Body of pancreas (tissue), 4 donors: ENCODE measurements around the gene PARK7.

Experiments used
- POLR2A ChIP-seq, 3 donors: fragments of 450-650 bp; IDR thresholded peaks; one replicate each; pipeline ENCODE4 v1.6.1; 2016; ENCODE audit warnings: antibody characterized with exemption in 3 of 3, mild to moderate bottlenecking in 2 of 3
- TF ChIP-seq, protein P1 (sequence below), 7 experiments: fragments of 450-650 bp in 4 of 7; fragments of 200-600 bp in 3 of 7; sonication (generic) in 3 of 7; IDR thresholded peaks; one replicate each; pipeline ENCODE4 v1.5.1; 2016 to 2019; ENCODE audit warnings: antibody characterized with exemption in 7 of 7

- no peak for TF ChIP-seq POLR2A (IDR thresholded peaks at IDR 0.05)
- TF ChIP-seq, protein P1, sequence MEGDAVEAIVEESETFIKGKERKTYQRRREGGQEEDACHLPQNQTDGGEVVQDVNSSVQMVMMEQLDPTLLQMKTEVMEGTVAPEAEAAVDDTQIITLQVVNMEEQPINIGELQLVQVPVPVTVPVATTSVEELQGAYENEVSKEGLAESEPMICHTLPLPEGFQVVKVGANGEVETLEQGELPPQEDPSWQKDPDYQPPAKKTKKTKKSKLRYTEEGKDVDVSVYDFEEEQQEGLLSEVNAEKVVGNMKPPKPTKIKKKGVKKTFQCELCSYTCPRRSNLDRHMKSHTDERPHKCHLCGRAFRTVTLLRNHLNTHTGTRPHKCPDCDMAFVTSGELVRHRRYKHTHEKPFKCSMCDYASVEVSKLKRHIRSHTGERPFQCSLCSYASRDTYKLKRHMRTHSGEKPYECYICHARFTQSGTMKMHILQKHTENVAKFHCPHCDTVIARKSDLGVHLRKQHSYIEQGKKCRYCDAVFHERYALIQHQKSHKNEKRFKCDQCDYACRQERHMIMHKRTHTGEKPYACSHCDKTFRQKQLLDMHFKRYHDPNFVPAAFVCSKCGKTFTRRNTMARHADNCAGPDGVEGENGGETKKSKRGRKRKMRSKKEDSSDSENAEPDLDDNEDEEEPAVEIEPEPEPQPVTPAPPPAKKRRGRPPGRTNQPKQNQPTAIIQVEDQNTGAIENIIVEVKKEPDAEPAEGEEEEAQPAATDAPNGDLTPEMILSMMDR (IDR thresholded peaks at IDR 0.05): no peak
These were observed 48.6 kb upstream of the PARK7 start for GRCh38 chr1:7912743-7913557.
